Measurements from ENCODE around the gene TUBAL3. TPM values are rescaled to one million over a fixed set of nuclear protein-coding genes. Genes with fewer than 3 reads are reported as not detected.

TUBAL3 gene
- total and polyA plus RNA-seq, 2 of the 4 experiments (the other 2 are of a cell fraction), result not detected

GRCh38 chr10:5373307-5373706 lies 31.3 kb downstream of the TUBAL3 start:
- intact Hi-C loops (cut with micrococcal nuclease) (no loop called here), dilution Hi-C loops (cut with HindIII; ENCODE audit: low sequenced_read_pairs, unreplicated experiment) (no loop called here), in situ Hi-C loops (cut with MboI; ENCODE audit: low sequenced_read_pairs) (no loop called here)
- Histone ChIP-seq H3K4me2 (ENCODE audit: low read depth, low read length) (no peak overlapping the region), H2AFZ (replicated peaks; ENCODE audit: low read length, poor library complexity) (no peak overlapping the region), H3K4me3 (ENCODE audit: insufficient read depth, low read depth, low read length) (no peak overlapping the region), H4K91ac (ENCODE audit: insufficient read depth, low read depth, low read length) (no peak overlapping the region), H2BK5ac (ENCODE audit: low read depth, low read length, poor library complexity, severe bottlenecking) (no peak overlapping the region), H3K23ac (ENCODE audit: low read depth, low read length) (no peak overlapping the region), H3K56ac (ENCODE audit: extremely low read depth, insufficient read depth, low read length) (no peak overlapping the region), H2AK9ac (replicated peaks; ENCODE audit: low read depth, low read length, poor library complexity) (no peak overlapping the region), H4K20me1 (ENCODE audit: insufficient read depth, low read length) (no peaks in the 10 kb centered on the region), H3K4me1 (ENCODE audit: control insufficient read depth, insufficient read depth, low read length) (no peaks in the 10 kb centered on the region), H4K8ac (ENCODE audit: low read depth in 2 of 2, low read length in 2 of 2) (no peak overlapping the region), H3K14ac (replicated peaks; ENCODE audit: low read depth, low read length) (no peak overlapping the region), H3K9ac (ENCODE audit: low read depth, low read length) (no peak overlapping the region), H2BK15ac (ENCODE audit: low read depth, low read length) (no peak overlapping the region), H2AK5ac (ENCODE audit: low read depth, low read length) (no peak overlapping the region), H3K18ac (ENCODE audit: low read depth, low read length) (no peak overlapping the region), H3K9me1 (ENCODE audit: insufficient read depth, low read length) (no peaks in the 10 kb centered on the region), H3K27me3 (ENCODE audit: control insufficient read depth, insufficient read depth, low read length) (peaks cover 3% of the 10 kb centered on the region; the same call in 1 of the 2 replicates), H3K27ac (ENCODE audit: insufficient read depth, low read length) (no peak overlapping the region), H3K4ac (ENCODE audit: low read depth, low read length) (no peak overlapping the region), H2BK20ac (ENCODE audit: low read depth, low read length) (no peak overlapping the region), H3K36me3 (ENCODE audit: control insufficient read depth, insufficient read depth, low read length) (no peaks in the 10 kb centered on the region), H4K5ac (ENCODE audit: low read depth, low read length) (no peak overlapping the region), H3K9me3 (ENCODE audit: control insufficient read depth, insufficient read depth, low read length) (peaks cover 2% of the 10 kb centered on the region; the same call in 1 of the 2 replicates), H3K79me1 (ENCODE audit: low read depth in 1 of 2, low read length in 2 of 2) (no peaks in the 10 kb centered on the region), H2BK120ac (ENCODE audit: low read depth, low read length) (no peak overlapping the region)
- no peak for TF ChIP-seq MXI1 (IDR thresholded peaks at IDR 0.05; ENCODE audit: borderline replicate concordance, low read depth, low read length)
- TF ChIP-seq RAD21 (IDR thresholded peaks at IDR 0.05; ENCODE audit: low read length), result no peak
- TF ChIP-seq CTCF (conservative IDR thresholded peaks at IDR 0.05; ENCODE audit: low read depth, low read length), result no peak
- no peak for TF ChIP-seq ELK1 (IDR thresholded peaks at IDR 0.05; ENCODE audit: borderline replicate concordance, low read depth, low read length)
- no peak for TF ChIP-seq SMC3 (IDR thresholded peaks at IDR 0.05; ENCODE audit: low read depth, low read length)
- TF ChIP-seq MAZ (IDR thresholded peaks at IDR 0.05; ENCODE audit: borderline replicate concordance, low read depth, low read length), result no peak
- no peak for TF ChIP-seq FOS (IDR thresholded peaks at IDR 0.05; ENCODE audit: low read depth, low read length)
- no peak for TF ChIP-seq USF2 (IDR thresholded peaks at IDR 0.05; ENCODE audit: low read depth, low read length)
- TF ChIP-seq BHLHE40 (IDR thresholded peaks at IDR 0.05; ENCODE audit: low read depth, low read length), result no peak
- TF ChIP-seq CEBPB (IDR thresholded peaks at IDR 0.05; ENCODE audit: low read depth, low read length), result no peak
- no peak for TF ChIP-seq NFE2L2 (IDR thresholded peaks at IDR 0.05; ENCODE audit: low read depth, low read length)
- no peak for TF ChIP-seq RCOR1 (IDR thresholded peaks at IDR 0.05; ENCODE audit: insufficient replicate concordance, low read length)
- ATAC-seq (ENCODE audit: low read depth), result no peak
- DNase-seq, result no peak
- WGBS, 2 experiments (ENCODE audit: extremely low coverage in 2 of 2, insufficient read length in 1 of 2), result no CpG with 5 or more reads among the region's 4 CpGs
- no TSS peak for BruUV-seq (replicated peaks)
- POLR2A ChIA-PET (ENCODE audit: unreplicated experiment), result no interaction called here
- CTCF ChIA-PET, result no interaction called here
